ENCODE data around the gene TINCR. TPM values are rescaled to one million over a fixed set of nuclear protein-coding genes. Genes with fewer than 3 reads are reported as not detected.

Gene TINCR
- total and polyA plus RNA-seq, 2 of the 13 experiments (the other 11 are each of a cell fraction or from before 2014, with no cell fraction given): 0.17 to 0.33 TPM

- TF ChIP-seq DRAP1 (CRISPR knock-in tag; IDR thresholded peaks at IDR 0.05) (no peak), ZSCAN29 (CRISPR knock-in tag; conservative IDR thresholded peaks at IDR 0.05) (no peak), NFE2L2 (IDR thresholded peaks at IDR 0.05; ENCODE audit: low read length) (no peak), ZNF747 (CRISPR knock-in tag; IDR thresholded peaks at IDR 0.05; ENCODE audit: borderline replicate concordance) (no peak), TGIF2 (CRISPR knock-in tag; IDR thresholded peaks at IDR 0.05) (no peak), KAT8 (CRISPR knock-in tag; IDR thresholded peaks at IDR 0.05) (no peak), ZNF407 (CRISPR knock-in tag; IDR thresholded peaks at IDR 0.05; ENCODE audit: not compliant biosample characterization) (no peak), BRCA1 (CRISPR knock-in tag; IDR thresholded peaks at IDR 0.05) (no peak), ZNF496 (CRISPR knock-in tag; IDR thresholded peaks at IDR 0.05; ENCODE audit: insufficient replicate concordance) (no peak), TARDBP (CRISPR knock-in tag; IDR thresholded peaks at IDR 0.05) (no peak)
Observed at GRCh38 chr19:5575590-5575989, 7.8 kb upstream of the TINCR start (continued).

Measured in HepG2 (cell line).